ENCODE measurements around the gene SEPTIN8.

DNA sequence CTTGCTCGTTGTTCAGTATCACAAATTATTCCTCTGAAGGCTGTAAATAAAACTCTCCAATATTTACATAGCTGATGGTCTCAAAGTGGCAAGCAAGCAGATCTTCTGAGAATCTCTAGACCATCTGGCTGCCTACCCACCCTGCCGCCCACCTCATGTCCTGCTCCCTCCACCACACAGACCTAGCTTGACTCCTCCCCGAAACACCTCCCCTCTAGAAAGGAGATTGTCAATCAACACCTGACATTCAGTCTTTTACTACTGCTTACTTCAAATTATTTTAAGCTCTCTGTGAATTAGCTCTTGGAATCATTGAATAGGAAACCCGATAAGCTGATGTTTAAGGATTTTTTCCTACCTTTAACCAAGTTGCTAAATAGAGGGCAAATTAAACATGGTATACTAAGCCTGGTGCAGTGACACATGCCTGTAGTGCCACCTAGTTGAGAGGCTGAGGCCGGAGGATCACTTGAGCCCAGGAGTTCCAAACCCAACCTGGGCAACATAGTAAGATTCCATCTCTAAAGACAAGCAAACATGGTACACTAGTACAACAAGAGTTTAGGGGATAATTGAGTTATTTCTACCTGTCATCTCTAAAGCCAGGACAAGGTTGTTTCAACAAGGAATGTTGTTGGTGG lies 25.1 kb upstream of the SEPTIN8 start:
- no peak for TF ChIP-seq EZH2phosphoT487 (IDR thresholded peaks at IDR 0.05; ENCODE audit: borderline replicate concordance, low read depth, low read length)
- TF ChIP-seq CTCF (conservative IDR thresholded peaks at IDR 0.05; ENCODE audit: low read length) = peak; percentile 47
